HCT116 (cell line): ENCODE data around the gene TRIM26. TPM values are rescaled to one million over a fixed set of nuclear protein-coding genes. Genes with fewer than 3 reads are reported as not detected.

Experiments used
- ATAC-seq: fragments of 200-7000 bp; cut with Tn5 transposase; 2 replicates; pipeline ENCODE4 v1.9.1; 2020; ENCODE audit warnings: mild to moderate bottlenecking, moderate library complexity
- BruUV-seq: library from RNA; stranded (reverse); fragments of 400-500 nt; replicated peaks from 2 replicates; lab custom pipeline; 2021; lab: Mats Ljungman, UMichigan
- CTCF ChIA-PET: fragments of 300-600 bp; sonication (Branson Sonifier 250); formaldehyde crosslinking; loops from one replicate; lab custom pipeline; 2021; ENCODE audit warnings: antibody characterized with exemption; lab: Charles Lee
- POLR2A ChIA-PET: fragments of 300-600, 350-600 bp; sonication (Branson Sonifier 250); formaldehyde crosslinking; loops from one replicate; lab custom pipeline; 2021; ENCODE audit warnings: antibody characterized with exemption; lab: Charles Lee
- RAD21 ChIA-PET, 2 experiments: fragments of 300-600 bp; sonication (Branson Sonifier 250); formaldehyde crosslinking; loops; one replicate each; lab custom pipeline; 2023; ENCODE audit warnings: low total read pairs in 2 of 2; ENCODE audit not compliant: uncharacterized antibody in 2 of 2, unreplicated experiment in 2 of 2, low non-redundant PET in 1 of 2; lab: Charles Lee
- DNase-seq: peaks from one replicate; pipeline ENCODE4 v3.0.0-alpha.2; 2010; ENCODE audit warnings: low read depth, low spot score
- H2AFZ ChIP-seq: fragments of 200-600 bp; shearing (Covaris generic), sonication (generic); 2 replicates; pipeline ENCODE4 v1.6.1; 2017; ENCODE audit warnings: low read depth, mixed run types, mixed read lengths, antibody characterized with exemption, low read length; ENCODE audit not compliant: poor library complexity, severe bottlenecking
- H3K27ac ChIP-seq: 2 replicates; pipeline ENCODE4 v1.5.1; 2012; ENCODE audit warnings: low read depth, low read length
- H3K27me3 ChIP-seq: fragments of 200-600 bp; sonication (generic); 2 replicates; pipeline ENCODE4 v1.6.1; 2016; ENCODE audit warnings: mixed run types, low read length, mixed read lengths; ENCODE audit not compliant: insufficient read depth
- H3K36me3 ChIP-seq, 2 experiments: fragments of 200-500 bp in 1 of 2; fragments of 200-600 bp in 1 of 2; sonication (Bioruptor generic) in 1 of 2; sonication (generic) in 1 of 2; 2 replicates each; pipeline versions ENCODE4 v1.5.1 to v1.6.1; 2014 to 2016; ENCODE audit warnings: low read length in 2 of 2, inconsistent platforms in 1 of 2, mixed read lengths in 1 of 2, mixed run types in 1 of 2; ENCODE audit not compliant: insufficient read depth in 2 of 2, control insufficient read depth in 1 of 2
- H3K4me1 ChIP-seq, 2 experiments: fragments of 200-600 bp in 1 of 2; sonication (generic) in 1 of 2; 2 replicates each; pipeline versions ENCODE4 v1.5.1 to v1.6.1; 2012 to 2017; ENCODE audit warnings: low read length in 2 of 2, inconsistent platforms in 1 of 2, mild to moderate bottlenecking in 1 of 2, mixed read lengths in 1 of 2, mixed run types in 1 of 2, moderate library complexity in 1 of 2; ENCODE audit not compliant: insufficient read depth in 2 of 2, control insufficient read depth in 1 of 2
- H3K4me2 ChIP-seq: fragments of 200-600 bp; sonication (generic); 2 replicates; pipeline ENCODE4 v1.6.1; 2017; ENCODE audit warnings: mixed run types, low read length, mixed read lengths
- H3K4me3 ChIP-seq, 2 experiments: fragments of 200-600 bp in 1 of 2; sonication (generic) in 1 of 2; replicated peaks in 1 of 2; 2 replicates each; pipeline ENCODE4 v1.5.1; 2011 to 2016; ENCODE audit warnings: low read length in 2 of 2, control low read depth in 1 of 2, low read depth in 1 of 2, mild to moderate bottlenecking in 1 of 2, mixed read lengths in 1 of 2, mixed run types in 1 of 2
- H3K79me2 ChIP-seq: fragments of 200-600 bp; sonication (generic); 2 replicates; pipeline ENCODE4 v1.6.1; 2017; ENCODE audit warnings: mild to moderate bottlenecking, mixed run types, low read length, moderate library complexity, mixed read lengths; ENCODE audit not compliant: insufficient read depth
- H3K9ac ChIP-seq: fragments of 200-600 bp; sonication (generic); 2 replicates; pipeline ENCODE4 v1.6.1; 2016; ENCODE audit warnings: low read length, mixed read lengths
- H3K9me2 ChIP-seq: fragments of 200-600 bp; sonication (generic), shearing (Covaris generic); 2 replicates; pipeline ENCODE4 v1.6.1; 2017; ENCODE audit warnings: mixed run types, mild to moderate bottlenecking, moderate library complexity; ENCODE audit not compliant: insufficient read depth
- H3K9me3 ChIP-seq, 2 experiments: fragments of 200-500 bp in 1 of 2; fragments of 200-600 bp in 1 of 2; sonication (Bioruptor generic) in 1 of 2; sonication (generic) in 1 of 2; 2 replicates each; pipeline ENCODE4 v1.6.1; 2014 to 2017; ENCODE audit warnings: low read length in 2 of 2, mixed read lengths in 2 of 2, inconsistent platforms in 1 of 2, low read depth in 1 of 2, mild to moderate bottlenecking in 1 of 2, mixed run types in 1 of 2, moderate library complexity in 1 of 2; ENCODE audit not compliant: control insufficient read depth in 1 of 2, insufficient read depth in 1 of 2
- H4K20me1 ChIP-seq: fragments of 200-600 bp; sonication (generic), shearing (Covaris generic); 2 replicates; pipeline ENCODE4 v1.6.1; 2017; ENCODE audit warnings: mixed run types, mild to moderate bottlenecking, moderate library complexity; ENCODE audit not compliant: insufficient read depth
- ATF3 ChIP-seq: IDR thresholded peaks from 2 replicates; pipeline ENCODE4 v1.6.1; 2012
- CEBPB ChIP-seq: IDR thresholded peaks from 2 replicates; pipeline ENCODE4 v1.6.1; 2012; ENCODE audit warnings: low read depth
- CTCF ChIP-seq, 3 experiments: fragments of 200-600 bp in 1 of 3; sonication (generic) in 1 of 3; IDR thresholded peaks in 2 of 3; conservative IDR thresholded peaks in 1 of 3; 2 replicates each; pipeline ENCODE4 v1.5.1; 2012 to 2017; ENCODE audit warnings: low read depth in 2 of 3, low read length in 2 of 3, antibody characterized with exemption in 1 of 3, borderline replicate concordance in 1 of 3, control low read depth in 1 of 3, mild to moderate bottlenecking in 1 of 3, mixed read lengths in 1 of 3, mixed run types in 1 of 3, moderate library complexity in 1 of 3; ENCODE audit not compliant: insufficient read depth in 1 of 3
- ELF1 ChIP-seq: IDR thresholded peaks from 2 replicates; pipeline ENCODE4 v1.6.1; 2012; ENCODE audit warnings: low read depth, borderline replicate concordance
- MAX ChIP-seq: IDR thresholded peaks from 2 replicates; pipeline ENCODE4 v1.6.1; 2012
- RAD21 ChIP-seq: IDR thresholded peaks from 2 replicates; pipeline ENCODE4 v1.6.1; 2012; ENCODE audit warnings: low read depth, mild to moderate bottlenecking
- REST ChIP-seq: IDR thresholded peaks from 2 replicates; pipeline ENCODE4 v1.6.1; 2012; ENCODE audit warnings: low read depth
- SIN3A ChIP-seq: IDR thresholded peaks from 2 replicates; pipeline ENCODE4 v1.6.1; 2012; ENCODE audit warnings: low read depth
- YY1 ChIP-seq: IDR thresholded peaks from 2 replicates; pipeline ENCODE4 v1.6.1; 2011; ENCODE audit warnings: low read length, low read depth, moderate library complexity, mild to moderate bottlenecking; ENCODE audit not compliant: insufficient replicate concordance; ENCODE audit errors: extremely low read depth
- ZNF274 ChIP-seq: fragments of 200-500 bp; sonication (Bioruptor generic); IDR thresholded peaks from 2 replicates; pipeline ENCODE4 v1.6.1; 2014; ENCODE audit warnings: mild to moderate bottlenecking, low read depth, low read length, inconsistent platforms
- intact Hi-C: fragments of 100-400 bp; cut with micrococcal nuclease; formaldehyde crosslinking; loops from 2 replicates; pipeline ENCODE4 v1.10.0; 2022
- total RNA-seq: library from RNA; stranded (reverse); gene quantifications from one replicate; pipeline ENCODE4 v1.2.1, GENCODE V29; 2021; ENCODE audit not compliant: unreplicated experiment

The TRIM26 gene
- total RNA-seq, 1 experiment from 2014 or later: 32.2 TPM

- peak; percentile 97 for ATAC-seq
Observed at GRCh38 chr6:30238178-30238795, 25.1 kb upstream of the TRIM26 start.

More at GRCh38 chr6:30238178-30238795, 25.1 kb upstream of the TRIM26 start:
- Histone ChIP-seq H2AFZ (no peak overlapping the region), H3K36me3 (no peaks in the 10 kb centered on the region), H3K9me2 (no peaks in the 10 kb centered on the region), H3K4me3 (no peak overlapping the region), H3K79me2 (no peaks in the 10 kb centered on the region), H3K27me3 (peaks cover 16% of the 10 kb centered on the region), H3K9me3 (no peaks in the 10 kb centered on the region), H3K4me1 (no peaks in the 10 kb centered on the region), H3K27ac (no peak overlapping the region), H3K9ac (no peak overlapping the region), H3K4me2 (no peak overlapping the region; the same call in 1 of the 2 replicates), H4K20me1 (no peaks in the 10 kb centered on the region)
- CTCF ChIA-PET: interaction anchor here (0.6 to 2.0 kb wide), 14 partner anchors 9 to 244 kb away, joined by 3 to 9 read pairs (median 4); partner anchors contain the start of gene TRIM39
- TF ChIP-seq REST: no peak
- TF ChIP-seq RAD21: peak; percentile 74
- TF ChIP-seq SIN3A: no peak
- TF ChIP-seq ELF1: no peak
- TF ChIP-seq MAX: peak; percentile 20; the same call in 1 of the 2 replicates
- no peak for TF ChIP-seq CEBPB
- peak; percentile 22 for TF ChIP-seq YY1
- no peak for TF ChIP-seq ATF3
- TF ChIP-seq ZNF274: no peak
- peak; percentile 53 to 61 (median 58); a peak in 4 of 6 replicates for TF ChIP-seq CTCF (IDR thresholded peaks at IDR 0.05 in 2 of 3, conservative IDR thresholded peaks at IDR 0.05 in 1 of 3; ENCODE audit: borderline replicate concordance in 1 of 3, insufficient read depth in 1 of 3, low read depth in 2 of 3, low read length in 2 of 3)
- RAD21 ChIA-PET: interaction anchor here in 1 of 2 experiments (0.7 to 0.8 kb wide), 2 partner anchors 21 to 88 kb away, joined by 4 to 5 read pairs; no protein-coding TSS in a partner anchor
- BruUV-seq: no TSS peak
- POLR2A ChIA-PET: no interaction called here
- intact Hi-C loops: loop anchor here (1.0 kb wide), 1 partner anchor 158 kb away; no protein-coding TSS in a partner anchor
- DNase-seq: peak; percentile 27
